Measurements from ENCODE around the gene KCNG2. TPM values are rescaled to one million over a fixed set of nuclear protein-coding genes. Genes with fewer than 3 reads are reported as not detected.

KCNG2 gene
- total RNA-seq, 3 donors from 2014 or later (not counting 1 experiment from before 2014, with no cell fraction given), result not detected

- Mint-ChIP-seq H3K4me3 (no peak overlapping the region), H3K27me3 (ENCODE audit: low read depth in 2 of 2) (peaks cover 0 to 3% of the 10 kb centered on the region in 2 donors), H3K36me3 (no peaks in the 10 kb centered on the region), H3K4me1 (peaks cover 0 to 13% of the 10 kb centered on the region in 2 donors), H3K27ac (no peak overlapping the region), H3K9me3 (peaks cover 0 to 3% of the 10 kb centered on the region in 2 donors)
- ATAC-seq (no peak), DNase-seq (no peak)
- no peak overlapping the region for H3K4me3 ChIP-seq (ENCODE audit: low read length)
- no peak for TF ChIP-seq CTCF (IDR thresholded peaks at IDR 0.05)
- no peaks in the 10 kb centered on the region for H3K27me3 ChIP-seq (ENCODE audit: control insufficient read depth, insufficient read depth, low read length)
- intact Hi-C loops (cut with micrococcal nuclease), result no loop called here
- no peaks in the 10 kb centered on the region for H3K4me1 ChIP-seq (ENCODE audit: control insufficient read depth, insufficient read depth, low read length)
- no peak overlapping the region for H3K27ac ChIP-seq (ENCODE audit: low read length)
- H3K36me3 ChIP-seq (ENCODE audit: control insufficient read depth, insufficient read depth, low read length), result no peaks in the 10 kb centered on the region
- peaks cover 4% of the 10 kb centered on the region for H3K9me3 ChIP-seq (ENCODE audit: control insufficient read depth, insufficient read depth, low read length)
Measured at GRCh38 chr18:79763407-79763806, 34.3 kb upstream of the KCNG2 start.

GRCh38 chr18:79764131-79764530 is 33.6 kb upstream of the KCNG2 start:
- Mint-ChIP-seq H3K36me3 (no peaks in the 10 kb centered on the region), H3K4me3 (no peak overlapping the region), H3K27me3 (ENCODE audit: low read depth in 2 of 2) (peaks cover 0 to 3% of the 10 kb centered on the region in 2 donors), H3K9me3 (peaks cover 0 to 3% of the 10 kb centered on the region in 2 donors), H3K4me1 (peaks cover 0 to 13% of the 10 kb centered on the region in 2 donors), H3K27ac (no peak overlapping the region)
- DNase-seq (no peak), ATAC-seq (no peak)
- no peaks in the 10 kb centered on the region for H3K4me1 ChIP-seq (ENCODE audit: control insufficient read depth, insufficient read depth, low read length)
- no peaks in the 10 kb centered on the region for H3K27me3 ChIP-seq (ENCODE audit: control insufficient read depth, insufficient read depth, low read length)
- peaks cover 4% of the 10 kb centered on the region for H3K9me3 ChIP-seq (ENCODE audit: control insufficient read depth, insufficient read depth, low read length)
- intact Hi-C loops (cut with micrococcal nuclease), result no loop called here
- WGBS (ENCODE audit: insufficient coverage), result 85% methylated on average over 5 of the region's 6 CpGs
- no peak overlapping the region for H3K4me3 ChIP-seq (ENCODE audit: low read length)
- no peak for TF ChIP-seq CTCF (IDR thresholded peaks at IDR 0.05)
- no peak overlapping the region for H3K27ac ChIP-seq (ENCODE audit: low read length)
- H3K36me3 ChIP-seq (ENCODE audit: control insufficient read depth, insufficient read depth, low read length), result no peaks in the 10 kb centered on the region

GRCh38 chr18:79765491-79766245 is 32.1 kb upstream of the KCNG2 start:
- no peak overlapping the region for H3K27ac ChIP-seq (ENCODE audit: low read length)
- TF ChIP-seq CTCF (IDR thresholded peaks at IDR 0.05), result no peak

GRCh38 chr18:79766308-79766707 is 31.4 kb upstream of the KCNG2 start:
- no peak for TF ChIP-seq CTCF (IDR thresholded peaks at IDR 0.05)
- peaks cover 0 to 3% of the 10 kb centered on the region in 2 donors for H3K9me3 Mint-ChIP-seq
- H3K36me3 Mint-ChIP-seq, result no peaks in the 10 kb centered on the region
- H3K4me3 ChIP-seq (ENCODE audit: low read length), result no peak overlapping the region
- DNase-seq, result no peak
- peaks cover 0 to 4% of the 10 kb centered on the region in 2 donors for H3K4me1 Mint-ChIP-seq
- intact Hi-C loops (cut with micrococcal nuclease), result no loop called here
- ATAC-seq, result no peak
- no peaks in the 10 kb centered on the region for H3K27me3 ChIP-seq (ENCODE audit: control insufficient read depth, insufficient read depth, low read length)
- WGBS (ENCODE audit: insufficient coverage), result 75% methylated on average over 16 of the region's 16 CpGs
- no peak overlapping the region for H3K4me3 Mint-ChIP-seq
- no peak overlapping the region for H3K27ac Mint-ChIP-seq
- peaks cover 0 to 3% of the 10 kb centered on the region in 2 donors for H3K27me3 Mint-ChIP-seq (ENCODE audit: low read depth in 2 of 2)
- no peaks in the 10 kb centered on the region for H3K36me3 ChIP-seq (ENCODE audit: control insufficient read depth, insufficient read depth, low read length)
- no peak overlapping the region for H3K27ac ChIP-seq (ENCODE audit: low read length)
- peaks cover 4% of the 10 kb centered on the region for H3K9me3 ChIP-seq (ENCODE audit: control insufficient read depth, insufficient read depth, low read length)
- no peaks in the 10 kb centered on the region for H3K4me1 ChIP-seq (ENCODE audit: control insufficient read depth, insufficient read depth, low read length)

More at GRCh38 chr18:79765491-79766245, 32.1 kb upstream of the KCNG2 start:
- H3K4me3 ChIP-seq (ENCODE audit: low read length), result no peak overlapping the region
- no peak overlapping the region for H3K4me3 Mint-ChIP-seq
- H3K36me3 Mint-ChIP-seq, result no peaks in the 10 kb centered on the region
- no peaks in the 10 kb centered on the region for H3K4me1 ChIP-seq (ENCODE audit: control insufficient read depth, insufficient read depth, low read length)
- intact Hi-C loops (cut with micrococcal nuclease), result no loop called here
- ATAC-seq (no peak), DNase-seq (no peak)
- no peaks in the 10 kb centered on the region for H3K27me3 ChIP-seq (ENCODE audit: control insufficient read depth, insufficient read depth, low read length)
- H3K4me1 Mint-ChIP-seq, result peaks cover 0 to 8% of the 10 kb centered on the region in 2 donors
- H3K9me3 Mint-ChIP-seq, result peaks cover 0 to 3% of the 10 kb centered on the region in 2 donors
- H3K9me3 ChIP-seq (ENCODE audit: control insufficient read depth, insufficient read depth, low read length), result peaks cover 4% of the 10 kb centered on the region
- H3K27ac Mint-ChIP-seq, result no peak overlapping the region
- WGBS (ENCODE audit: insufficient coverage), result 82% methylated on average over 14 of the region's 14 CpGs
- no peaks in the 10 kb centered on the region for H3K36me3 ChIP-seq (ENCODE audit: control insufficient read depth, insufficient read depth, low read length)
- peaks cover 0 to 3% of the 10 kb centered on the region in 2 donors for H3K27me3 Mint-ChIP-seq (ENCODE audit: low read depth in 2 of 2)

Measured in natural killer cell (primary cell).